Neural progenitor cell (in vitro differentiated cells): ENCODE measurements around the gene FBXO15.

Experiments used
- CTCF ChIP-seq: fragments of 200-600 bp; sonication (generic); IDR thresholded peaks from 2 replicates; pipeline ENCODE4 v1.5.1; 2017; ENCODE audit warnings: antibody characterized with exemption, mild to moderate bottlenecking
- EZH2 ChIP-seq: fragments of 200-600 bp; sonication (generic); IDR thresholded peaks from 2 replicates; pipeline ENCODE4 v1.6.1; 2017; ENCODE audit warnings: antibody characterized with exemption, mild to moderate bottlenecking, moderate library complexity
- EZH2phosphoT487 ChIP-seq: fragments of 200-600 bp; sonication (generic); IDR thresholded peaks from 2 replicates; pipeline ENCODE4 v1.6.1; 2017; ENCODE audit warnings: antibody characterized with exemption

GRCh38 chr18:74083557-74083952 is 64.1 kb downstream of the FBXO15 start:
- TF ChIP-seq CTCF (no peak), EZH2 (no peak), EZH2phosphoT487 (no peak)
